Tibial nerve (tissue), 4 donors: ENCODE data around the gene LHX3. TPM values are rescaled to one million over a fixed set of nuclear protein-coding genes. Genes with fewer than 3 reads are reported as not detected.

Experiments used
- DNase-seq, 2 donors: peaks; one replicate each; pipeline ENCODE4 v3.0.0-alpha.2; 2019; ENCODE audit warnings: low spot score in 2 of 2
- H3K27ac ChIP-seq, 4 donors: fragments of 200-600 bp; sonication (generic) in 3 of 4; one replicate each; pipeline ENCODE4 v1.5.1; 2017 to 2019; ENCODE audit warnings: mild to moderate bottlenecking in 1 of 4
- H3K27me3 ChIP-seq, 2 donors: fragments of 200-600 bp; sonication (generic) in 1 of 2; one replicate each; pipeline versions ENCODE4 v1.5.1 to v1.6.0; 2017 to 2019
- H3K36me3 ChIP-seq, 3 donors: fragments of 200-600 bp; sonication (generic); one replicate each; pipeline ENCODE4 v1.5.1; 2018 to 2019
- H3K4me1 ChIP-seq, 4 donors: fragments of 200-600 bp; sonication (generic) in 3 of 4; one replicate each; pipeline ENCODE4 v1.5.1; 2017 to 2019
- H3K4me3 ChIP-seq, 4 donors: fragments of 200-600 bp; sonication (generic) in 3 of 4; one replicate each; pipeline ENCODE4 v1.5.1; 2017 to 2019; ENCODE audit warnings: mild to moderate bottlenecking in 1 of 4, moderate library complexity in 1 of 4
- H3K9me3 ChIP-seq, 4 donors: fragments of 200-600 bp; sonication (generic) in 3 of 4; one replicate each; pipeline ENCODE4 v1.5.1; 2017 to 2019
- EP300 ChIP-seq, 2 donors: sonication (generic); formaldehyde crosslinking; IDR thresholded peaks; one replicate each; pipeline ENCODE4 v1.6.1; 2017; ENCODE audit warnings: antibody characterized with exemption in 2 of 2, mild to moderate bottlenecking in 1 of 2
- POLR2A ChIP-seq, 2 donors: fragments of 450-650 bp; IDR thresholded peaks; one replicate each; pipeline ENCODE4 v1.6.1; 2017; ENCODE audit warnings: antibody characterized with exemption in 2 of 2, mild to moderate bottlenecking in 2 of 2, moderate library complexity in 2 of 2
- WGBS, 2 donors: methylation state at CpG; one replicate each; pipeline ENCODE4 v1.1.5; 2018; 5-methylcytosine and 5-hydroxymethylcytosine counted together
- total RNA-seq, 4 donors: library from RNA; depleted of rRNA; stranded (reverse); fragments of >200 nt; gene quantifications; one replicate each; pipeline ENCODE4 v1.1.0, GENCODE V29; 2016
- TF ChIP-seq, protein P1 (sequence below), 5 experiments: fragments of 200-600 bp in 3 of 5; fragments of 450-650 bp in 2 of 5; sonication (generic) in 3 of 5; IDR thresholded peaks; one replicate each; pipeline ENCODE4 v1.5.1; 2016 to 2019; ENCODE audit warnings: antibody characterized with exemption in 5 of 5, mild to moderate bottlenecking in 3 of 5, moderate library complexity in 2 of 5

LHX3 gene
- total RNA-seq, 4 donors from 2014 or later: not detected

DNA sequence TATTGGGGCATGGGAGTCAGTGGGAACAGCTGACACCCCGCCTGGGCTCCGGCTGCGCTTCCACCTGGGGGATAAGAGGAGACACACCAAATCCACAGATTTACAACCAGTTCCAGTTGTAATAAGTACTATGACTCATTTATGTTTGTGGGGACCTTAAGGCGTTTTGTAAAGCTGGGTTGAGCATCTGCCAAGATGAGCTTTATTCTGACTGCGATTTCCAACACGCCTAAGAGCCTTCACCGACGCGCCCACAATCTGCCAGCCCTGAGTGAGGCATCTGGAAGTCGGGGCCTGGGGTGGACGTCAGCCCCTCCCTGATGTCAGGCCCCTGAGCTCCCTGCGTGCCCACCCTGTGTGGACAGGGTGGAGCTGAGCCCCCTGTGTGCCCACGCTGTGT, 14.3 kb upstream of the LHX3 start:
- Histone ChIP-seq H3K36me3 (peaks cover 0 to 99% (median 23%) of the 10 kb centered on the region in 3 donors), H3K27me3 (no peaks in the 10 kb centered on the region), H3K4me1 (no peaks in the 10 kb centered on the region), H3K9me3 (peaks cover 0 to under 1% (median 0%) of the 10 kb centered on the region in 4 donors), H3K4me3 (no peak overlapping the region), H3K27ac (no peak overlapping the region)
- no peak for DNase-seq
- 91 to 92% methylated on average over 13 of the region's 13 CpGs for WGBS, 2 donors
- TF ChIP-seq, protein P1, sequence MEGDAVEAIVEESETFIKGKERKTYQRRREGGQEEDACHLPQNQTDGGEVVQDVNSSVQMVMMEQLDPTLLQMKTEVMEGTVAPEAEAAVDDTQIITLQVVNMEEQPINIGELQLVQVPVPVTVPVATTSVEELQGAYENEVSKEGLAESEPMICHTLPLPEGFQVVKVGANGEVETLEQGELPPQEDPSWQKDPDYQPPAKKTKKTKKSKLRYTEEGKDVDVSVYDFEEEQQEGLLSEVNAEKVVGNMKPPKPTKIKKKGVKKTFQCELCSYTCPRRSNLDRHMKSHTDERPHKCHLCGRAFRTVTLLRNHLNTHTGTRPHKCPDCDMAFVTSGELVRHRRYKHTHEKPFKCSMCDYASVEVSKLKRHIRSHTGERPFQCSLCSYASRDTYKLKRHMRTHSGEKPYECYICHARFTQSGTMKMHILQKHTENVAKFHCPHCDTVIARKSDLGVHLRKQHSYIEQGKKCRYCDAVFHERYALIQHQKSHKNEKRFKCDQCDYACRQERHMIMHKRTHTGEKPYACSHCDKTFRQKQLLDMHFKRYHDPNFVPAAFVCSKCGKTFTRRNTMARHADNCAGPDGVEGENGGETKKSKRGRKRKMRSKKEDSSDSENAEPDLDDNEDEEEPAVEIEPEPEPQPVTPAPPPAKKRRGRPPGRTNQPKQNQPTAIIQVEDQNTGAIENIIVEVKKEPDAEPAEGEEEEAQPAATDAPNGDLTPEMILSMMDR (IDR thresholded peaks at IDR 0.05): no peak
- TF ChIP-seq EP300 (IDR thresholded peaks at IDR 0.05) (no peak), POLR2A (IDR thresholded peaks at IDR 0.05) (no peak)

- no peaks in the 10 kb centered on the region for H3K27me3 ChIP-seq
- H3K9me3 ChIP-seq: peaks cover 0 to 6% (median 0%) of the 10 kb centered on the region in 4 donors
- no peaks in the 10 kb centered on the region for H3K4me1 ChIP-seq
- WGBS, 2 donors: 85 to 92% methylated on average over 9 to 15 of the region's 15 CpGs
- peaks cover 0 to 99% (median 28%) of the 10 kb centered on the region in 3 donors for H3K36me3 ChIP-seq
- DNase-seq: no peak
- H3K27ac ChIP-seq: no peak overlapping the region
- no peak overlapping the region for H3K4me3 ChIP-seq
- TF ChIP-seq POLR2A (IDR thresholded peaks at IDR 0.05): no peak
- no peak for TF ChIP-seq EP300 (IDR thresholded peaks at IDR 0.05)
- TF ChIP-seq, protein P1 (IDR thresholded peaks at IDR 0.05): no peak
Observed at GRCh38 chr9:136218673-136219072, 13.7 kb upstream of the LHX3 start.

DNA sequence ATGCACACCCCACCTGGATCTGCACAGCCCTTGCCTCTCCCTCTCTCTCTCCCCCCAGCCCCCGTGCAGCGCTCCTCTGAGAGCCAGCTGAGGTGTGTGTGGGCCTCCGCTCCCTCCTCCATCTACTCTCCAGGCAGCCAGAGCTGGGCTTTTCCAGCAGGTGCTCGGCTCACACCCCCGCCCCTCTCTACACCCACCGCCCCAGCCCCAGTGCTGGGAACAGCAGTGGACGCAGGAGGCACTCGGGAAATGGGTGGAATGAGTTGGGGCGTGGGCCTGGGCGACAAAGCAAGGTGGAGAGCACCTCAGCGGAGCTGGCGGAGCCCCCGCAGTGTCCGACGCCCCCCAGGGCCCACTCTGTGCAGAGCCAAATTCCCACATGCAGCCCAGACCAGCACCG, 13.3 kb upstream of the LHX3 start:
- Histone ChIP-seq H3K27me3 (no peaks in the 10 kb centered on the region), H3K9me3 (peaks cover 0 to 9% (median 0%) of the 10 kb centered on the region in 4 donors), H3K27ac (no peak overlapping the region), H3K4me3 (no peak overlapping the region), H3K4me1 (no peaks in the 10 kb centered on the region), H3K36me3 (peaks cover 0 to 99% (median 30%) of the 10 kb centered on the region in 3 donors)
- WGBS, 2 donors: 86 to 89% methylated on average over 11 to 16 of the region's 16 CpGs
- TF ChIP-seq POLR2A (IDR thresholded peaks at IDR 0.05): no peak
- TF ChIP-seq EP300 (IDR thresholded peaks at IDR 0.05): no peak
- TF ChIP-seq, protein P1 (IDR thresholded peaks at IDR 0.05): no peak
- DNase-seq: no peak

DNA sequence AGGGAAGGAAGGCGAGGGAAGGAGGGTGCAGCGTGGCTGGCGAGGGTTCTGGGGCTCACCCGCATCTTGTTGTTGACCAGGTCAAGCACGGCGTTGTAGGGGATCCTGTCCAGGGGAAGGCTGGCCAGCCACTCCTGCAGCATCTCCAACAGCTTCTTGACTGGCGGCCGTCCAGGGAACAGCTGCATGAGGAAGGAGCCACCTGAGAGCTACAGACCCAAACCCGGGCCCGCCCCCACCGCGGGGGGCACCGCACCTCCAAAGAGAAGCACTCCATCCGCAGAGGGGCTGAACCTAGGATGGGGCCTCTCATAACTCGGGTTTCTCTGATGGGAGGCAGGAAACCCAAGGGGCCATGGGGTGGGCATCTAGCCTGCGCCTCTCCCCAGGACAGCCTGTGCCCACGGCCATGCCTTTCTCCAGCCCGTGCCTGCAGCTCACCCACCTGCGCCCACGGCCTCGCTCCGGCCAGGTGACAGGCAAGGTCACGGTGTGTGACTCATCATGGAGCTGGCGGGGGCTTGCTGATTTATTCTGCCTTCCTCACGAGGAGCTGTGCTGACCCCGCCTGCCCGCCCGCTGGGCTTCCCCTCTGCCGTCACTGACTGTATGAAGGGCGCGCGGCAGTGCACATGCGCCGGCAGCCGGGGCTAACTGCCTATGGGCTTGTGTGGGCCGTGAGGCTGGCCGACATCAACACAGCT, 11.8 kb upstream of the LHX3 start:
- TF ChIP-seq, protein P1 (IDR thresholded peaks at IDR 0.05): no peak
- no peak for TF ChIP-seq POLR2A (IDR thresholded peaks at IDR 0.05)
- no peak for TF ChIP-seq EP300 (IDR thresholded peaks at IDR 0.05)
- H3K27me3 ChIP-seq: no peaks in the 10 kb centered on the region
- H3K4me3 ChIP-seq: no peak overlapping the region
- no peak for DNase-seq
- WGBS, 2 donors: 83 to 87% methylated on average over 20 to 31 of the region's 37 CpGs
- no peak overlapping the region for H3K27ac ChIP-seq
- peaks cover 0 to 99% (median 30%) of the 10 kb centered on the region in 3 donors for H3K36me3 ChIP-seq
- H3K9me3 ChIP-seq: peaks cover 0 to 9% (median 0%) of the 10 kb centered on the region in 4 donors
- H3K4me1 ChIP-seq: no peaks in the 10 kb centered on the region

DNA sequence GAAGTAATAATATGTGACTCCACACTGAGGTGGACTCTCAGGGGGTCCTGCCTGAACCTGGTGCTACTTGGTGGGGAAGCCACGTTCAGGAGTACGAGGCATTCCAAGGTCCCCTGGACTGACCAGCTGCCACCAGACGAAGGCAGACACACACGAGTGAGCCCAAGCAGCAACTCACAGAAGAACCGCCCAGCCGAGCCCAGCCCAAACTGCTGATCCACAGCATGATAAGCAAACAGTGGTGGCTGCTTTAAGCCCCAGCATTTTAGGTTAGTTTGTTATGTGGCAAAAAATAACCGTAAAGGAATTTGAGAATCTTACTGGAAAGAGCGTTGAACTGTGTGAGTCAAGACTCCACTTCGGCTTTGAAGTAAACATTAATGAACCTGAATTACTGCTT, 8.8 kb upstream of the LHX3 start:
- H3K36me3 ChIP-seq: peaks cover 0 to 98% (median 24%) of the 10 kb centered on the region in 3 donors

More for the DNA sequence above, 8.8 kb upstream of the LHX3 start:
- no peak overlapping the region for H3K27ac ChIP-seq
- no peaks in the 10 kb centered on the region for H3K27me3 ChIP-seq
- 96 to 97% methylated on average over 9 of the region's 9 CpGs for WGBS, 2 donors
- peaks cover 0 to 9% (median 0%) of the 10 kb centered on the region in 4 donors for H3K9me3 ChIP-seq
- DNase-seq: no peak
- H3K4me1 ChIP-seq: no peaks in the 10 kb centered on the region
- TF ChIP-seq, protein P1 (IDR thresholded peaks at IDR 0.05): no peak
- TF ChIP-seq POLR2A (IDR thresholded peaks at IDR 0.05) (no peak), EP300 (IDR thresholded peaks at IDR 0.05) (no peak)
- no peak overlapping the region for H3K4me3 ChIP-seq
